ENCODE results near the gene DCLK2. TPM values are rescaled to one million over a fixed set of nuclear protein-coding genes. Genes with fewer than 3 reads are reported as not detected.

Gene DCLK2
- total and polyA plus RNA-seq, 2 of the 8 experiments (the other 6 are each of a cell fraction or from before 2014, with no cell fraction given) = 0.32 to 0.37 TPM

GRCh38 chr4:150127757-150128156 is 49.5 kb downstream of the DCLK2 start:
- POLR2A ChIA-PET (ENCODE audit: partially characterized antibody) = no interaction called here
- Histone ChIP-seq H3K9me3 (ENCODE audit: insufficient read depth in 2 of 2, low read depth in 1 of 2, low read length in 1 of 2) (no peaks in the 10 kb centered on the region), H3K79me1 (ENCODE audit: low read depth, low read length) (no peaks in the 10 kb centered on the region), H3K4me2 (ENCODE audit: insufficient read depth in 1 of 2, low read depth in 2 of 2, low read length in 2 of 2) (no peak overlapping the region), H2BK5ac (ENCODE audit: low read depth, low read length) (no peak overlapping the region), H3K4me1 (replicated peaks in 1 of 4; ENCODE audit: control insufficient read depth in 3 of 4, insufficient read depth in 4 of 4, low read length in 3 of 4) (no peaks in the 10 kb centered on the region), H3K4me3 (ENCODE audit: extremely low read depth in 1 of 4, insufficient read depth in 2 of 4, low read depth in 3 of 4, low read length in 4 of 4) (no peak overlapping the region), H3K79me2 (ENCODE audit: control insufficient read depth in 1 of 2, insufficient read depth in 2 of 2, low read length in 2 of 2) (no peaks in the 10 kb centered on the region), H3K23ac (ENCODE audit: insufficient read length) (no peak overlapping the region), H3K18ac (ENCODE audit: extremely low read depth, low read length) (no peak overlapping the region), H2BK15ac (ENCODE audit: low read length) (no peak overlapping the region), H2AFZ (ENCODE audit: low read length) (no peak overlapping the region), H3K14ac (ENCODE audit: insufficient read length) (no peak overlapping the region), H4K91ac (replicated peaks; ENCODE audit: insufficient read length, low read length) (no peak overlapping the region), H4K20me1 (replicated peaks in 1 of 2; ENCODE audit: control insufficient read depth in 1 of 2, insufficient read depth in 2 of 2, low read length in 2 of 2) (no peaks in the 10 kb centered on the region), H3K4ac (replicated peaks; ENCODE audit: insufficient read length, low read depth, low read length) (no peak overlapping the region), H2BK20ac (ENCODE audit: low read length) (no peak overlapping the region), H4K5ac (ENCODE audit: insufficient read length, low read depth, low read length) (no peak overlapping the region), H3K56ac (replicated peaks; ENCODE audit: insufficient read length, low read depth, low read length) (no peak overlapping the region), H2BK120ac (replicated peaks; ENCODE audit: low read depth, low read length) (no peak overlapping the region), H3K27ac (ENCODE audit: low read depth, low read length) (no peak overlapping the region), H3K36me3 (ENCODE audit: control insufficient read depth in 2 of 4, insufficient read depth in 4 of 4, low read length in 3 of 4) (no peaks in the 10 kb centered on the region), H2BK12ac (ENCODE audit: low read depth, low read length) (no peak overlapping the region), H4K8ac (ENCODE audit: extremely low read depth, insufficient read depth, low read length) (no peak overlapping the region), H3K9ac (replicated peaks in 1 of 4; ENCODE audit: extremely low read depth in 1 of 4, low read depth in 3 of 4, low read length in 3 of 4) (no peak overlapping the region), H3K27me3 (replicated peaks in 1 of 4; ENCODE audit: control insufficient read depth in 3 of 4, extremely low read depth in 1 of 4, insufficient read depth in 3 of 4, low read length in 3 of 4) (no peaks in the 10 kb centered on the region), H3K23me2 (ENCODE audit: low read depth, low read length) (peaks cover 2% of the 10 kb centered on the region; the same call in 1 of the 2 replicates), H2AK5ac (ENCODE audit: low read depth, low read length) (no peak overlapping the region)
- CTCF ChIA-PET (ENCODE audit: partially characterized antibody) = interaction anchor here (0.7 kb wide), 1 partner anchor 182 kb away, joined by 3 read pairs; no protein-coding TSS in a partner anchor
- WGBS, 2 experiments (ENCODE audit: extremely low coverage in 1 of 2, insufficient coverage in 1 of 2, insufficient read length in 1 of 2, insufficient replicate concordance in 2 of 2, low coverage in 1 of 2, low lambda C conversion rate in 2 of 2, missing lambda C conversion rate in 1 of 2) = 90% methylated on average over 4 of the region's 4 CpGs; no CpG with 5 or more reads in 1 of the 2 experiments
- no peak for FAIRE-seq
- no peak for DNase-seq (ENCODE audit: low read depth in 1 of 2, low spot score in 2 of 2)
- TF ChIP-seq RFX5 (IDR thresholded peaks at IDR 0.05; ENCODE audit: borderline replicate concordance, low read depth, low read length) (no peak), SIX5 (IDR thresholded peaks at IDR 0.05; ENCODE audit: low read depth, low read length) (no peak), TEAD4 (IDR thresholded peaks at IDR 0.05; ENCODE audit: low read depth, low read length) (no peak), BRCA1 (IDR thresholded peaks at IDR 0.05; ENCODE audit: low read depth, low read length) (no peak), SRF (IDR thresholded peaks at IDR 0.05; ENCODE audit: low read depth, low read length) (no peak), E2F6 (IDR thresholded peaks at IDR 0.05) (no peak), NANOG (IDR thresholded peaks at IDR 0.05; ENCODE audit: insufficient read depth, low read depth, low read length, poor library complexity, severe bottlenecking) (no peak), MAX (IDR thresholded peaks at IDR 0.05) (no peak), CBX8 (IDR thresholded peaks at IDR 0.05; ENCODE audit: borderline replicate concordance, low read depth, low read length) (no peak), KDM4A (IDR thresholded peaks at IDR 0.05; ENCODE audit: low read depth, low read length, severe bottlenecking) (no peak), BCL11A (IDR thresholded peaks at IDR 0.05; ENCODE audit: low read depth in 2 of 2, low read length in 2 of 2) (no peak)
